ENCODE results near the gene SCN3B. TPM values are rescaled to one million over a fixed set of nuclear protein-coding genes. Genes with fewer than 3 reads are reported as not detected.

SCN3B gene
- total and polyA plus RNA-seq, 9 of the 15 experiments (the other 6 are each of a cell fraction or from before 2014, with no cell fraction given): 0.01 to 0.15 (median 0.04) TPM; not detected in 6

DNA sequence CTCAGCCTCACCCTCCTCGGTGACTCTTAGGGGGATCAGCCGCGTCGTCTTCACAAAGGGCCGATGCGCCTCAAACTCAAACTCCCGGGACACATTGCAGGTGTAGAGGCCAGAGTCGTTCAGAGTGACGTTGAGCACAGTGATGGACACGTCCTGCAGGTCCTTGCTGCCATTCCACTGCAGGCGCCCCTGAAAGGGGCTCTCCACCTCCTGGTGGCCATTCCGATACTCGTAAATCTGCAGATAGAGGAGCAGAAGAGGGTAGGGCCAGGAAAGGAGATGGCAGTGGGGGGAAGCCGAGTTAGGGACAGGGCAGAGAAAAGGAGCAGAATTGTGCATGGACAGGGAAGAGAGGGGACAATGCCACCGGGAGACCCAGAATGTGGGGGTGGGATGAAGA is 12.0 kb downstream of the SCN3B start:
- Histone ChIP-seq H2AFZ (ENCODE audit: low read depth, low read length) (no peak overlapping the region), H3K4me2 (ENCODE audit: insufficient read depth, low read length) (no peak overlapping the region), H3K27ac (ENCODE audit: extremely low read depth, low read depth, low read length) (no peak overlapping the region), H3K9me3 (replicated peaks; ENCODE audit: control insufficient read depth, insufficient read depth, low read depth, low read length) (no peaks in the 10 kb centered on the region), H3K27me3 (ENCODE audit: control insufficient read depth in 2 of 2, insufficient read depth in 2 of 2, low read length in 2 of 2) (peaks cover 8 to 48% of the 10 kb centered on the region in 2 experiments), H3K9ac (ENCODE audit: insufficient read depth in 1 of 2, low read depth in 2 of 2, low read length in 2 of 2) (no peak overlapping the region), H3K79me2 (ENCODE audit: control insufficient read depth, insufficient read depth, low read length) (no peaks in the 10 kb centered on the region), H3K9me1 (ENCODE audit: control insufficient read depth, insufficient read depth, low read length) (peaks cover 3% of the 10 kb centered on the region), H3K36me3 (ENCODE audit: control insufficient read depth, insufficient read depth, low read length) (no peaks in the 10 kb centered on the region), H3K4me3 (no peak overlapping the region), H3K4me1 (replicated peaks in 1 of 2; ENCODE audit: control insufficient read depth in 2 of 2, insufficient read depth in 2 of 2, low read length in 2 of 2) (no peaks in the 10 kb centered on the region), H4K20me1 (replicated peaks; ENCODE audit: control insufficient read depth, insufficient read depth, low read length) (no peaks in the 10 kb centered on the region)
- no peak for DNase-seq (ENCODE audit: extremely low read depth in 1 of 4, low spot score in 3 of 4)
- ChIA-PET POLR2A (interaction anchor here (0.7 kb wide), 1 partner anchor 998 kb away, joined by 4 read pairs; no protein-coding TSS in a partner anchor), CTCF (ENCODE audit: low intra/inter-chr PET ratio) (interaction anchor here (2.3 kb wide), 1 partner anchor 64 kb away, joined by 21 read pairs; no protein-coding TSS in a partner anchor)
- TF ChIP-seq ZNF717 (CRISPR knock-in tag; IDR thresholded peaks at IDR 0.05) (no peak), EP300 (IDR thresholded peaks at IDR 0.05; ENCODE audit: low read length) (no peak), SREBF1 (IDR thresholded peaks at IDR 0.05; ENCODE audit: borderline replicate concordance, low read depth, low read length) (no peak), HMGN3 (IDR thresholded peaks at IDR 0.05; ENCODE audit: borderline replicate concordance, extremely low read depth, insufficient read length, low read depth, low read length) (no peak)
- BruUV-seq (replicated peaks): no TSS peak
- WGBS (ENCODE audit: insufficient coverage, low coverage, missing lambda C conversion rate): under 1% methylated on average over 14 of the region's 15 CpGs
- in situ Hi-C loops (cut with MboI): loop anchor here (5.0 kb wide), 1 partner anchor 65 kb away; no protein-coding TSS in a partner anchor
- no peak for FAIRE-seq
- no peak for ATAC-seq
- intact Hi-C loops (cut with micrococcal nuclease): loop anchor here (10.0 kb wide), 1 partner anchor 422 kb away; no protein-coding TSS in a partner anchor

DNA sequence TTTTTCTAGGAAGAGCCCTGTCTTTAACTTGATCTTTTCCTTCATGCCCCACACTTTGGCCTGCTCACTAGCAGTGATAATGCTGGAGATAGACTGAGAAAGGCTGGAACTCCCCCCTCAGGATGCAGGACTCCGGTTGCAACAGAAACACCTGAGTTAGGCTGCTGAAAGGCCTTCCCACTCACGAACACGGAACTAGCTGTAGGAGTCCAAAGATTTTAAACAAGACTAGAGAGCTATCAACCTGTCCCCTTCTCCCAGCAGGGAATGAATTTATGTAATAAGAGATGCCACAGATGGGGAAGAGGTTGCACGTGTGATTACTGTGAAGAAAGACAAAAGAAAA is 13.0 kb downstream of the SCN3B start:
- no peaks in the 10 kb centered on the region for H3K4me1 ChIP-seq (replicated peaks in 1 of 2; ENCODE audit: control insufficient read depth in 2 of 2, insufficient read depth in 2 of 2, low read length in 2 of 2)
- no peak overlapping the region for H3K4me2 ChIP-seq (ENCODE audit: insufficient read depth, low read length)
- H3K9me3 ChIP-seq (replicated peaks; ENCODE audit: control insufficient read depth, insufficient read depth, low read depth, low read length): no peaks in the 10 kb centered on the region
- H2AFZ ChIP-seq (ENCODE audit: low read depth, low read length): no peak overlapping the region
- H3K36me3 ChIP-seq (ENCODE audit: control insufficient read depth, insufficient read depth, low read length): no peaks in the 10 kb centered on the region
- intact Hi-C loops (cut with micrococcal nuclease) (loop anchor here (1.0 to 10.0 kb wide), 2 partner anchors 66 to 423 kb away; no protein-coding TSS in a partner anchor), in situ Hi-C loops (cut with MboI) (loop anchor here (5.0 kb wide), 1 partner anchor 66 kb away; no protein-coding TSS in a partner anchor)
- DNase-seq (ENCODE audit: extremely low read depth in 1 of 4, low spot score in 3 of 4): no peak
- H3K27me3 ChIP-seq (ENCODE audit: control insufficient read depth in 2 of 2, insufficient read depth in 2 of 2, low read length in 2 of 2): peaks cover 8 to 49% of the 10 kb centered on the region in 2 experiments
- H4K20me1 ChIP-seq (replicated peaks; ENCODE audit: control insufficient read depth, insufficient read depth, low read length): no peaks in the 10 kb centered on the region
- BruUV-seq (replicated peaks): no TSS peak
- FAIRE-seq: no peak
- WGBS (ENCODE audit: insufficient coverage, low coverage, missing lambda C conversion rate): 0% methylated on average over 3 of the region's 4 CpGs
- POLR2A ChIA-PET: no interaction called here
- no peak overlapping the region for H3K27ac ChIP-seq (ENCODE audit: extremely low read depth, low read depth, low read length)
- no peak overlapping the region for H3K4me3 ChIP-seq
- TF ChIP-seq PRMT5 (CRISPR knock-in tag; IDR thresholded peaks at IDR 0.05) (no peak), HDGF (IDR thresholded peaks at IDR 0.05) (no peak), NR4A1 (CRISPR knock-in tag; IDR thresholded peaks at IDR 0.05) (no peak), NR4A1 (tag; IDR thresholded peaks at IDR 0.05) (no peak), THRAP3 (IDR thresholded peaks at IDR 0.05; ENCODE audit: borderline replicate concordance) (no peak), KDM4B (IDR thresholded peaks at IDR 0.05; ENCODE audit: borderline replicate concordance in 2 of 2, low read depth in 1 of 2) (no peak)
- TF ChIP-seq, protein P1, sequence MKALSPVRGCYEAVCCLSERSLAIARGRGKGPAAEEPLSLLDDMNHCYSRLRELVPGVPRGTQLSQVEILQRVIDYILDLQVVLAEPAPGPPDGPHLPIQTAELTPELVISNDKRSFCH (CRISPR knock-in tag; IDR thresholded peaks at IDR 0.05): no peak
- TF ChIP-seq, protein P1 (tag; IDR thresholded peaks at IDR 0.05): no peak
- CTCF ChIA-PET (ENCODE audit: low intra/inter-chr PET ratio): interaction anchor here (0.6 to 2.3 kb wide), 3 partner anchors 65 to 1224 kb away, joined by 3 to 21 read pairs (median 3); partner anchors contain the start of gene ROBO3
- peaks cover 3% of the 10 kb centered on the region for H3K9me1 ChIP-seq (ENCODE audit: control insufficient read depth, insufficient read depth, low read length)
- no peak for ATAC-seq
- no peak overlapping the region for H3K9ac ChIP-seq (ENCODE audit: insufficient read depth in 1 of 2, low read depth in 2 of 2, low read length in 2 of 2)
- H3K79me2 ChIP-seq (ENCODE audit: control insufficient read depth, insufficient read depth, low read length): no peaks in the 10 kb centered on the region
